ENCODE measurements around the gene VSIR.

- TF ChIP-seq, protein P1, sequence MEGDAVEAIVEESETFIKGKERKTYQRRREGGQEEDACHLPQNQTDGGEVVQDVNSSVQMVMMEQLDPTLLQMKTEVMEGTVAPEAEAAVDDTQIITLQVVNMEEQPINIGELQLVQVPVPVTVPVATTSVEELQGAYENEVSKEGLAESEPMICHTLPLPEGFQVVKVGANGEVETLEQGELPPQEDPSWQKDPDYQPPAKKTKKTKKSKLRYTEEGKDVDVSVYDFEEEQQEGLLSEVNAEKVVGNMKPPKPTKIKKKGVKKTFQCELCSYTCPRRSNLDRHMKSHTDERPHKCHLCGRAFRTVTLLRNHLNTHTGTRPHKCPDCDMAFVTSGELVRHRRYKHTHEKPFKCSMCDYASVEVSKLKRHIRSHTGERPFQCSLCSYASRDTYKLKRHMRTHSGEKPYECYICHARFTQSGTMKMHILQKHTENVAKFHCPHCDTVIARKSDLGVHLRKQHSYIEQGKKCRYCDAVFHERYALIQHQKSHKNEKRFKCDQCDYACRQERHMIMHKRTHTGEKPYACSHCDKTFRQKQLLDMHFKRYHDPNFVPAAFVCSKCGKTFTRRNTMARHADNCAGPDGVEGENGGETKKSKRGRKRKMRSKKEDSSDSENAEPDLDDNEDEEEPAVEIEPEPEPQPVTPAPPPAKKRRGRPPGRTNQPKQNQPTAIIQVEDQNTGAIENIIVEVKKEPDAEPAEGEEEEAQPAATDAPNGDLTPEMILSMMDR (conservative IDR thresholded peaks at IDR 0.05), result no peak
- no peak for TF ChIP-seq EZH2 (IDR thresholded peaks at IDR 0.05; ENCODE audit: low read depth)
Measured at GRCh38 chr10:71795248-71795647, 21.9 kb upstream of the VSIR start.

Measured in PC-9 (cell line).